Smooth muscle cell (in vitro differentiated cells): Measurements from ENCODE around the gene RABAC1. TPM values are rescaled to one million over a fixed set of nuclear protein-coding genes. Genes with fewer than 3 reads are reported as not detected.

Experiments
- DNase-seq: peaks from one replicate; lab custom pipeline; 2025; ENCODE audit not compliant: unreplicated experiment; lab: John Stamatoyannopoulos, UW
- H2AFZ ChIP-seq: fragments of 200-600 bp; sonication (generic); 2 replicates; pipeline ENCODE4 v1.6.0; 2016; ENCODE audit warnings: antibody characterized with exemption, low read depth, mild to moderate bottlenecking
- H3F3A ChIP-seq: fragments of 200-600 bp; sonication (generic); 2 replicates; pipeline ENCODE4 v1.6.0; 2017; ENCODE audit warnings: antibody characterized with exemption, low read depth
- H3K27ac ChIP-seq: fragments of 200-600 bp; sonication (generic); 2 replicates; pipeline ENCODE4 v1.5.1; 2016; ENCODE audit warnings: low read depth, mild to moderate bottlenecking
- H3K27me3 ChIP-seq: fragments of 200-600 bp; sonication (generic); 2 replicates; pipeline ENCODE4 v1.6.1; 2016; ENCODE audit warnings: low read depth, mild to moderate bottlenecking
- H3K36me3 ChIP-seq: fragments of 200-600 bp; sonication (generic); 2 replicates; pipeline ENCODE4 v1.5.1; 2016; ENCODE audit warnings: low read depth
- H3K4me1 ChIP-seq: fragments of 200-600 bp; sonication (generic); 2 replicates; pipeline ENCODE4 v1.5.1; 2016; ENCODE audit warnings: low read depth
- H3K4me2 ChIP-seq: fragments of 200-600 bp; sonication (generic); 2 replicates; pipeline ENCODE4 v1.6.0; 2016; ENCODE audit warnings: mild to moderate bottlenecking
- H3K4me3 ChIP-seq: fragments of 200-600 bp; sonication (generic); 2 replicates; pipeline ENCODE4 v1.5.1; 2016; ENCODE audit warnings: mild to moderate bottlenecking
- H3K79me2 ChIP-seq: fragments of 200-600 bp; sonication (generic); 2 replicates; pipeline ENCODE4 v1.6.0; 2016; ENCODE audit warnings: low read depth, mild to moderate bottlenecking
- H3K9ac ChIP-seq: fragments of 200-600 bp; sonication (generic); 2 replicates; pipeline ENCODE4 v1.6.0; 2016; ENCODE audit warnings: low read depth
- H3K9me3 ChIP-seq: fragments of 200-600 bp; sonication (generic); replicated peaks from 2 replicates; pipeline ENCODE4 v1.5.1; 2016; ENCODE audit warnings: low read depth
- H4K20me1 ChIP-seq: fragments of 200-600 bp; sonication (generic); 2 replicates; pipeline ENCODE4 v1.6.0; 2016; ENCODE audit warnings: low read depth
- WGBS: methylation state at CpG from one replicate; pipeline ENCODE4 v1.1.7; 2016; ENCODE audit warnings: low lambda C conversion rate; 5-methylcytosine and 5-hydroxymethylcytosine counted together
- polyA plus RNA-seq: library from polyadenylated mRNA; unstranded; fragments of >200 nt; fragmentation: Nextera tagmentation; extraction: Ambion mirVana; gene quantifications from 2 replicates; pipeline ENCODE4 v1.2.1, GENCODE V29; 2016
- total RNA-seq: library from RNA; depleted of rRNA; stranded (reverse); fragments of >200 nt; gene quantifications from 2 replicates; pipeline ENCODE4 v1.2.3, GENCODE V29; 2014
- TF ChIP-seq, protein P1 (sequence below): fragments of 200-600 bp; sonication (generic); IDR thresholded peaks from 2 replicates; pipeline ENCODE4 v1.5.1; 2017; ENCODE audit warnings: borderline replicate concordance, mild to moderate bottlenecking, antibody characterized with exemption; ENCODE audit not compliant: insufficient read depth, poor library complexity, severe bottlenecking

The RABAC1 gene
- total and polyA plus RNA-seq, 2 experiments from 2014 or later, result 304 to 581 TPM

- Histone ChIP-seq H3K4me2 (no peak overlapping the region), H4K20me1 (peaks cover 5% of the 10 kb centered on the region), H3K9ac (no peak overlapping the region), H3K79me2 (no peaks in the 10 kb centered on the region), H3K9me3 (no peaks in the 10 kb centered on the region), H3K27me3 (peaks cover 99% of the 10 kb centered on the region), H3K4me3 (no peak overlapping the region), H3K27ac (no peak overlapping the region), H2AFZ (no peak overlapping the region), H3F3A (no peaks in the 10 kb centered on the region), H3K4me1 (no peaks in the 10 kb centered on the region), H3K36me3 (no peaks in the 10 kb centered on the region)
- TF ChIP-seq, protein P1, sequence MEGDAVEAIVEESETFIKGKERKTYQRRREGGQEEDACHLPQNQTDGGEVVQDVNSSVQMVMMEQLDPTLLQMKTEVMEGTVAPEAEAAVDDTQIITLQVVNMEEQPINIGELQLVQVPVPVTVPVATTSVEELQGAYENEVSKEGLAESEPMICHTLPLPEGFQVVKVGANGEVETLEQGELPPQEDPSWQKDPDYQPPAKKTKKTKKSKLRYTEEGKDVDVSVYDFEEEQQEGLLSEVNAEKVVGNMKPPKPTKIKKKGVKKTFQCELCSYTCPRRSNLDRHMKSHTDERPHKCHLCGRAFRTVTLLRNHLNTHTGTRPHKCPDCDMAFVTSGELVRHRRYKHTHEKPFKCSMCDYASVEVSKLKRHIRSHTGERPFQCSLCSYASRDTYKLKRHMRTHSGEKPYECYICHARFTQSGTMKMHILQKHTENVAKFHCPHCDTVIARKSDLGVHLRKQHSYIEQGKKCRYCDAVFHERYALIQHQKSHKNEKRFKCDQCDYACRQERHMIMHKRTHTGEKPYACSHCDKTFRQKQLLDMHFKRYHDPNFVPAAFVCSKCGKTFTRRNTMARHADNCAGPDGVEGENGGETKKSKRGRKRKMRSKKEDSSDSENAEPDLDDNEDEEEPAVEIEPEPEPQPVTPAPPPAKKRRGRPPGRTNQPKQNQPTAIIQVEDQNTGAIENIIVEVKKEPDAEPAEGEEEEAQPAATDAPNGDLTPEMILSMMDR, result no peak
- DNase-seq, result no peak
- 34% methylated on average over 12 of the region's 14 CpGs for WGBS
Observed at GRCh38 chr19:41929536-41930071, 29.5 kb downstream of the RABAC1 start.

DNA sequence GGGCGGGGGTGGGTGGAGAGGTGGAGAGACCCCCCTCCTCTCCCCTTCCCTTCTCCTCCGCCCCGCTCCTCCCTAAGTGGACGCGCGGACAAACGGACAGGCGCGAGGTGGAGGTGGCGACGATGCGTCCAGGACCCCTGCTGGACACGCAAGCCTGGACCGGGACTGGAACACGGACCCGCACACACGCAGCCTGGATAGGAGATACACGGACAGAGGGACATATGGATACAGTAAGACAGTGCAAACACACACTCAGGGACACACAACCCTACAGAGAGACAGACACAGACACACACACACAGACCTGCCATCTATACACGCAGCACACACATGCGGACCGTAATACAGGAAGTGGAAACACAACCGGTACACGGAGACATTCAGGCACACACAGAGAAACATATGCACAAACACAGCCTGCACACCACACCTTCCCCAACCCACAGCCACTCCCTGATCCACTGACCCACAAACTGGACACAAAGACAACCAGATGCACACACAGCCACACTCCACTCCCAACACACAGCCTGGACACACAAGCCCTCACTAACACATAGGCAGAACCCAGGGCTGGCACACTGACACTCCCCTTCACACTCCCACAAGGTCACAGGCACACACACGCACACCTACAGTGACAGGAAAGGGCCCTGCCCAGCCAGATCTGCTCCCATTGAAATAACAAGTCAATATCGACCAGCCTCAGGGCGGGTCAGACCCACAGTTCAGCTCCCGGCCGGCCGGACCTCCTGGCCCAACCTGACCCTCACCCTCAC, 30.2 kb downstream of the RABAC1 start:
- Histone ChIP-seq H3F3A (no peaks in the 10 kb centered on the region), H3K79me2 (no peaks in the 10 kb centered on the region), H3K36me3 (no peaks in the 10 kb centered on the region), H3K27me3 (peaks cover 99% of the 10 kb centered on the region), H3K27ac (no peak overlapping the region), H3K9me3 (no peaks in the 10 kb centered on the region), H3K4me3 (peak overlapping the region; percentile 61), H2AFZ (no peak overlapping the region), H3K4me2 (peak overlapping the region; percentile 90), H4K20me1 (peaks cover 5% of the 10 kb centered on the region), H3K9ac (no peak overlapping the region), H3K4me1 (no peaks in the 10 kb centered on the region)
- TF ChIP-seq, protein P1, result no peak
- WGBS, result 20% methylated on average over 19 of the region's 29 CpGs
- no peak for DNase-seq

DNA sequence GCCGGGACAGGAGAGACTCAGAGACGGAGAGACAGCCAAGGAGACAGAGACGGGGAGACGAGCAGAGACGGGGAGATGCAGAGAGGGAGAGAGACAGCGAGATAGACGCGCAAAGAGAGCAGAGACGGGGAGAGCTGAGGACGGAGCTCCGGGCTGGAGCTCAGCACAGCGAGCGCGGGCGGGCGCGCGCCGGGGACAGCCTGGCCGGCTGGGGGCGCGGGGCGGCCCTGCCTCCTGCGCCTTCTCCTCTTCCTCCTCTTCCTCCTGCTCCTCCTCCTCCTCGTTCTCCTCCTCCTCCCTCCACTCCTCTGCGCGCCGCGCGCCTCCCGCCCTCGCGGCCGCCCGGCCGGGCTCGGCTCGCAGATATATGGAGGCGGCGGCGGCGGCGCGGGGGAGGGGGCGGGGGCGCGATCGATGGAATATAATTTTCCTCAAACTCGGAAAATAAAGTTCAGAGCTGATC, 30.9 kb downstream of the RABAC1 start, which contains the start of gene ERFL:
Gene ERFL (minus strand): TSS at position 229 of the 463 bp plus-strand sequence. CDS start 15,530 bp downstream, outside the sequence.
- WGBS, result 2% methylated on average over 10 of the region's 49 CpGs
- no peak within 1 kb of the TSS for H3K27ac ChIP-seq
- no peak within 1 kb of the TSS for H3K9ac ChIP-seq

More for the DNA sequence above, 30.9 kb downstream of the RABAC1 start, which contains the start of gene ERFL:
- no peaks in the 10 kb centered on the region for H3K9me3 ChIP-seq
- no peaks in the 10 kb centered on the region for H3K4me1 ChIP-seq
- DNase-seq, result no peak
- H3K4me3 ChIP-seq, result peak within 1 kb of the TSS; percentile 61
- H3K79me2 ChIP-seq, result no peaks in the 10 kb centered on the region
- no peaks in the 10 kb centered on the region for H3F3A ChIP-seq
- TF ChIP-seq, protein P1, result no peak
- peak within 1 kb of the TSS; percentile 90 for H3K4me2 ChIP-seq
- H2AFZ ChIP-seq, result no peak within 1 kb of the TSS
- peaks cover 94% of the 10 kb centered on the region for H3K27me3 ChIP-seq
- peaks cover 5% of the 10 kb centered on the region for H4K20me1 ChIP-seq
- no peaks in the 10 kb centered on the region for H3K36me3 ChIP-seq
